HCT116 (cell line): Measurements from ENCODE around the gene GSKIP. TPM values are rescaled to one million over a fixed set of nuclear protein-coding genes. Genes with fewer than 3 reads are reported as not detected.

Experiments
- ATAC-seq: fragments of 200-7000 bp; cut with Tn5 transposase; 2 replicates; pipeline ENCODE4 v1.9.1; 2020; ENCODE audit warnings: mild to moderate bottlenecking, moderate library complexity
- BruUV-seq: library from RNA; stranded (reverse); fragments of 400-500 nt; replicated peaks from 2 replicates; lab custom pipeline; 2021; lab: Mats Ljungman, UMichigan
- CTCF ChIA-PET: fragments of 300-600 bp; sonication (Branson Sonifier 250); formaldehyde crosslinking; loops from one replicate; lab custom pipeline; 2021; ENCODE audit warnings: antibody characterized with exemption; lab: Charles Lee
- POLR2A ChIA-PET: fragments of 300-600, 350-600 bp; sonication (Branson Sonifier 250); formaldehyde crosslinking; loops from one replicate; lab custom pipeline; 2021; ENCODE audit warnings: antibody characterized with exemption; lab: Charles Lee
- RAD21 ChIA-PET, 2 experiments: fragments of 300-600 bp; sonication (Branson Sonifier 250); formaldehyde crosslinking; loops; one replicate each; lab custom pipeline; 2023; ENCODE audit warnings: low total read pairs in 2 of 2; ENCODE audit not compliant: uncharacterized antibody in 2 of 2, unreplicated experiment in 2 of 2, low non-redundant PET in 1 of 2; lab: Charles Lee
- DNase-seq: peaks from one replicate; pipeline ENCODE4 v3.0.0-alpha.2; 2010; ENCODE audit warnings: low read depth, low spot score
- H2AFZ ChIP-seq: fragments of 200-600 bp; shearing (Covaris generic), sonication (generic); 2 replicates; pipeline ENCODE4 v1.6.1; 2017; ENCODE audit warnings: low read depth, mixed run types, mixed read lengths, antibody characterized with exemption, low read length; ENCODE audit not compliant: poor library complexity, severe bottlenecking
- H3K27ac ChIP-seq: 2 replicates; pipeline ENCODE4 v1.5.1; 2012; ENCODE audit warnings: low read depth, low read length
- H3K27me3 ChIP-seq: fragments of 200-600 bp; sonication (generic); 2 replicates; pipeline ENCODE4 v1.6.1; 2016; ENCODE audit warnings: mixed run types, low read length, mixed read lengths; ENCODE audit not compliant: insufficient read depth
- H3K36me3 ChIP-seq, 2 experiments: fragments of 200-500 bp in 1 of 2; fragments of 200-600 bp in 1 of 2; sonication (Bioruptor generic) in 1 of 2; sonication (generic) in 1 of 2; 2 replicates each; pipeline versions ENCODE4 v1.5.1 to v1.6.1; 2014 to 2016; ENCODE audit warnings: low read length in 2 of 2, inconsistent platforms in 1 of 2, mixed read lengths in 1 of 2, mixed run types in 1 of 2; ENCODE audit not compliant: insufficient read depth in 2 of 2, control insufficient read depth in 1 of 2
- H3K4me1 ChIP-seq, 2 experiments: fragments of 200-600 bp in 1 of 2; sonication (generic) in 1 of 2; 2 replicates each; pipeline versions ENCODE4 v1.5.1 to v1.6.1; 2012 to 2017; ENCODE audit warnings: low read length in 2 of 2, inconsistent platforms in 1 of 2, mild to moderate bottlenecking in 1 of 2, mixed read lengths in 1 of 2, mixed run types in 1 of 2, moderate library complexity in 1 of 2; ENCODE audit not compliant: insufficient read depth in 2 of 2, control insufficient read depth in 1 of 2
- H3K4me2 ChIP-seq: fragments of 200-600 bp; sonication (generic); 2 replicates; pipeline ENCODE4 v1.6.1; 2017; ENCODE audit warnings: mixed run types, low read length, mixed read lengths
- H3K4me3 ChIP-seq, 2 experiments: fragments of 200-600 bp in 1 of 2; sonication (generic) in 1 of 2; replicated peaks in 1 of 2; 2 replicates each; pipeline ENCODE4 v1.5.1; 2011 to 2016; ENCODE audit warnings: low read length in 2 of 2, control low read depth in 1 of 2, low read depth in 1 of 2, mild to moderate bottlenecking in 1 of 2, mixed read lengths in 1 of 2, mixed run types in 1 of 2
- H3K79me2 ChIP-seq: fragments of 200-600 bp; sonication (generic); 2 replicates; pipeline ENCODE4 v1.6.1; 2017; ENCODE audit warnings: mild to moderate bottlenecking, mixed run types, low read length, moderate library complexity, mixed read lengths; ENCODE audit not compliant: insufficient read depth
- H3K9ac ChIP-seq: fragments of 200-600 bp; sonication (generic); 2 replicates; pipeline ENCODE4 v1.6.1; 2016; ENCODE audit warnings: low read length, mixed read lengths
- H3K9me2 ChIP-seq: fragments of 200-600 bp; sonication (generic), shearing (Covaris generic); 2 replicates; pipeline ENCODE4 v1.6.1; 2017; ENCODE audit warnings: mixed run types, mild to moderate bottlenecking, moderate library complexity; ENCODE audit not compliant: insufficient read depth
- H3K9me3 ChIP-seq, 2 experiments: fragments of 200-500 bp in 1 of 2; fragments of 200-600 bp in 1 of 2; sonication (Bioruptor generic) in 1 of 2; sonication (generic) in 1 of 2; 2 replicates each; pipeline ENCODE4 v1.6.1; 2014 to 2017; ENCODE audit warnings: low read length in 2 of 2, mixed read lengths in 2 of 2, inconsistent platforms in 1 of 2, low read depth in 1 of 2, mild to moderate bottlenecking in 1 of 2, mixed run types in 1 of 2, moderate library complexity in 1 of 2; ENCODE audit not compliant: control insufficient read depth in 1 of 2, insufficient read depth in 1 of 2
- H4K20me1 ChIP-seq: fragments of 200-600 bp; sonication (generic), shearing (Covaris generic); 2 replicates; pipeline ENCODE4 v1.6.1; 2017; ENCODE audit warnings: mixed run types, mild to moderate bottlenecking, moderate library complexity; ENCODE audit not compliant: insufficient read depth
- CBX3 ChIP-seq: IDR thresholded peaks from 2 replicates; pipeline ENCODE4 v1.6.1; 2012; ENCODE audit warnings: low read depth
- EGR1 ChIP-seq: IDR thresholded peaks from 2 replicates; pipeline ENCODE4 v1.6.1; 2012; ENCODE audit warnings: low read depth
- EZH2 ChIP-seq: fragments of 200-600 bp; sonication (generic); IDR thresholded peaks from 2 replicates; pipeline ENCODE4 v1.6.1; 2017; ENCODE audit warnings: antibody characterized with exemption, mixed run types
- EZH2phosphoT487 ChIP-seq: fragments of 200-600 bp; IDR thresholded peaks from 2 replicates; pipeline ENCODE4 v1.6.1; 2018; ENCODE audit warnings: antibody characterized with exemption, borderline replicate concordance
- POLR2A ChIP-seq: IDR thresholded peaks from 2 replicates; pipeline ENCODE4 v1.7.0; 2011; ENCODE audit warnings: borderline replicate concordance; ENCODE audit not compliant: insufficient read depth, insufficient read length; ENCODE audit errors: extremely low read depth
- POLR2AphosphoS5 ChIP-seq: IDR thresholded peaks from 2 replicates; pipeline ENCODE4 v1.6.1; 2011; ENCODE audit warnings: mild to moderate bottlenecking, low read depth, low read length, moderate library complexity
- RAD21 ChIP-seq: IDR thresholded peaks from 2 replicates; pipeline ENCODE4 v1.6.1; 2012; ENCODE audit warnings: low read depth, mild to moderate bottlenecking
- SIN3A ChIP-seq: IDR thresholded peaks from 2 replicates; pipeline ENCODE4 v1.6.1; 2012; ENCODE audit warnings: low read depth
- SRF ChIP-seq: IDR thresholded peaks from 2 replicates; pipeline ENCODE4 v1.6.1; 2012; ENCODE audit warnings: low read depth
- TCF7L2 ChIP-seq: IDR thresholded peaks from 2 replicates; pipeline ENCODE4 v1.7.0; 2011; ENCODE audit warnings: borderline replicate concordance, inconsistent platforms; ENCODE audit not compliant: insufficient read depth, insufficient read length; ENCODE audit errors: extremely low read depth
- YY1 ChIP-seq: IDR thresholded peaks from 2 replicates; pipeline ENCODE4 v1.6.1; 2011; ENCODE audit warnings: low read length, low read depth, moderate library complexity, mild to moderate bottlenecking; ENCODE audit not compliant: insufficient replicate concordance; ENCODE audit errors: extremely low read depth
- ZNF274 ChIP-seq: fragments of 200-500 bp; sonication (Bioruptor generic); IDR thresholded peaks from 2 replicates; pipeline ENCODE4 v1.6.1; 2014; ENCODE audit warnings: mild to moderate bottlenecking, low read depth, low read length, inconsistent platforms
- intact Hi-C: fragments of 100-400 bp; cut with micrococcal nuclease; formaldehyde crosslinking; loops from 2 replicates; pipeline ENCODE4 v1.10.0; 2022
- total RNA-seq: library from RNA; stranded (reverse); gene quantifications from one replicate; pipeline ENCODE4 v1.2.1, GENCODE V29; 2021; ENCODE audit not compliant: unreplicated experiment
- TF ChIP-seq, protein P1 (sequence below), 3 experiments: fragments of 200-600 bp in 1 of 3; sonication (generic) in 1 of 3; IDR thresholded peaks in 2 of 3; conservative IDR thresholded peaks in 1 of 3; 2 replicates each; pipeline ENCODE4 v1.5.1; 2012 to 2017; ENCODE audit warnings: low read depth in 2 of 3, low read length in 2 of 3, antibody characterized with exemption in 1 of 3, borderline replicate concordance in 1 of 3, control low read depth in 1 of 3, mild to moderate bottlenecking in 1 of 3, mixed read lengths in 1 of 3, mixed run types in 1 of 3, moderate library complexity in 1 of 3; ENCODE audit not compliant: insufficient read depth in 1 of 3
- TF ChIP-seq, protein P2 (sequence below): IDR thresholded peaks from 2 replicates; pipeline ENCODE4 v1.6.1; 2012
- TF ChIP-seq, protein P3 (sequence below): IDR thresholded peaks from 2 replicates; pipeline ENCODE4 v1.6.1; 2012; ENCODE audit warnings: low read depth
- TF ChIP-seq, protein P4 (sequence below): IDR thresholded peaks from 2 replicates; pipeline ENCODE4 v1.6.1; 2011; ENCODE audit warnings: mild to moderate bottlenecking, low read length, moderate library complexity; ENCODE audit not compliant: insufficient replicate concordance; ENCODE audit errors: extremely low read depth

The GSKIP gene
- total RNA-seq, 1 experiment from 2014 or later = 21.7 TPM

DNA sequence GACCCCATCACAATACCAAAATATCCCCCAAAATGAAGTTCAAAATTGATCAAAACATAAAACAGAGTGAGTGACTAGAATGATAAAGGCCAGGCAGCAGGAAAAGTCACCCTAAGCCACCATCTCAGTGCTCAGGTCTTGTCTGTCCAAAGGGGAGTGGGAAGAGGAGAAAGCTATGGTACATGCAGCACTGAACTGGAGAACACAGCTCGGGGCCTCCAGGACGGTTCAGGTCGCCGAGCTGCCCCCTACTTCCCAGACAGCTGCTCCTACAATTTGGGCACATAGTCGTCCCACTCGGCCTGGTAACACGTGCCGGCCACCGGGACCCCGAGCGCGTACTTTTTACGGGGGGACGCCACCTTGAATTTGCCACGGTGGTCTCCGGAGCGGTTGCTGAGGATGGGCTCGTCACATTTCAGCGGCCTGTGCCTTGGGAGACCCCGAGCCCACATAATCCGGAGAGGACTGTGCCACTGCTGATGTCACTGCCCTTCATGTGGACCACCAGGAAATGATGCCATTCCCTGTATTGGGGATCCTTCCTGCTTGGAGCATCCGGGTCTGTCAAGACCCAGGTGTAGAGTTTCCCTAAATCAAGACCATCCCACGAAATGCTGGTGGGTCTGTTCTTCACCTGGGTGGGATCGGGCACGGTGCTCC, 60.3 kb downstream of the GSKIP start:
- no peak overlapping the region for H3K27ac ChIP-seq
- POLR2A ChIA-PET = no interaction called here
- H3K9me3 ChIP-seq = no peaks in the 10 kb centered on the region
- RAD21 ChIA-PET = no interaction called here
- H3K4me3 ChIP-seq = no peak overlapping the region
- no peaks in the 10 kb centered on the region for H3K79me2 ChIP-seq
- H2AFZ ChIP-seq = no peak overlapping the region
- DNase-seq (no peak), ATAC-seq (no peak)
- no peaks in the 10 kb centered on the region for H4K20me1 ChIP-seq
- H3K27me3 ChIP-seq = no peaks in the 10 kb centered on the region
- intact Hi-C loops = loop anchor here (1.0 to 10.0 kb wide), 3 partner anchors 126 to 419 kb away; no protein-coding TSS in a partner anchor
- H3K9me2 ChIP-seq = no peaks in the 10 kb centered on the region
- no peak overlapping the region for H3K9ac ChIP-seq
- CTCF ChIA-PET = interaction anchor here (2.0 kb wide), 1 partner anchor 323 kb away, joined by 10 read pairs; no protein-coding TSS in a partner anchor
- no peak overlapping the region for H3K4me2 ChIP-seq
- TF ChIP-seq CBX3 (no peak), EGR1 (no peak), POLR2AphosphoS5 (no peak), POLR2A (no peak), EZH2phosphoT487 (no peak), TCF7L2 (no peak), SRF (no peak), RAD21 (no peak), EZH2 (no peak), SIN3A (no peak), YY1 (no peak), ZNF274 (no peak)
- TF ChIP-seq, protein P1, sequence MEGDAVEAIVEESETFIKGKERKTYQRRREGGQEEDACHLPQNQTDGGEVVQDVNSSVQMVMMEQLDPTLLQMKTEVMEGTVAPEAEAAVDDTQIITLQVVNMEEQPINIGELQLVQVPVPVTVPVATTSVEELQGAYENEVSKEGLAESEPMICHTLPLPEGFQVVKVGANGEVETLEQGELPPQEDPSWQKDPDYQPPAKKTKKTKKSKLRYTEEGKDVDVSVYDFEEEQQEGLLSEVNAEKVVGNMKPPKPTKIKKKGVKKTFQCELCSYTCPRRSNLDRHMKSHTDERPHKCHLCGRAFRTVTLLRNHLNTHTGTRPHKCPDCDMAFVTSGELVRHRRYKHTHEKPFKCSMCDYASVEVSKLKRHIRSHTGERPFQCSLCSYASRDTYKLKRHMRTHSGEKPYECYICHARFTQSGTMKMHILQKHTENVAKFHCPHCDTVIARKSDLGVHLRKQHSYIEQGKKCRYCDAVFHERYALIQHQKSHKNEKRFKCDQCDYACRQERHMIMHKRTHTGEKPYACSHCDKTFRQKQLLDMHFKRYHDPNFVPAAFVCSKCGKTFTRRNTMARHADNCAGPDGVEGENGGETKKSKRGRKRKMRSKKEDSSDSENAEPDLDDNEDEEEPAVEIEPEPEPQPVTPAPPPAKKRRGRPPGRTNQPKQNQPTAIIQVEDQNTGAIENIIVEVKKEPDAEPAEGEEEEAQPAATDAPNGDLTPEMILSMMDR (IDR thresholded peaks at IDR 0.05 in 2 of 3, conservative IDR thresholded peaks at IDR 0.05 in 1 of 3; ENCODE audit: borderline replicate concordance in 1 of 3, insufficient read depth in 1 of 3, low read depth in 2 of 3, low read length in 2 of 3) = no peak
- TF ChIP-seq, protein P2, sequence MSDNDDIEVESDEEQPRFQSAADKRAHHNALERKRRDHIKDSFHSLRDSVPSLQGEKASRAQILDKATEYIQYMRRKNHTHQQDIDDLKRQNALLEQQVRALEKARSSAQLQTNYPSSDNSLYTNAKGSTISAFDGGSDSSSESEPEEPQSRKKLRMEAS = no peak
- TF ChIP-seq, protein P3, sequence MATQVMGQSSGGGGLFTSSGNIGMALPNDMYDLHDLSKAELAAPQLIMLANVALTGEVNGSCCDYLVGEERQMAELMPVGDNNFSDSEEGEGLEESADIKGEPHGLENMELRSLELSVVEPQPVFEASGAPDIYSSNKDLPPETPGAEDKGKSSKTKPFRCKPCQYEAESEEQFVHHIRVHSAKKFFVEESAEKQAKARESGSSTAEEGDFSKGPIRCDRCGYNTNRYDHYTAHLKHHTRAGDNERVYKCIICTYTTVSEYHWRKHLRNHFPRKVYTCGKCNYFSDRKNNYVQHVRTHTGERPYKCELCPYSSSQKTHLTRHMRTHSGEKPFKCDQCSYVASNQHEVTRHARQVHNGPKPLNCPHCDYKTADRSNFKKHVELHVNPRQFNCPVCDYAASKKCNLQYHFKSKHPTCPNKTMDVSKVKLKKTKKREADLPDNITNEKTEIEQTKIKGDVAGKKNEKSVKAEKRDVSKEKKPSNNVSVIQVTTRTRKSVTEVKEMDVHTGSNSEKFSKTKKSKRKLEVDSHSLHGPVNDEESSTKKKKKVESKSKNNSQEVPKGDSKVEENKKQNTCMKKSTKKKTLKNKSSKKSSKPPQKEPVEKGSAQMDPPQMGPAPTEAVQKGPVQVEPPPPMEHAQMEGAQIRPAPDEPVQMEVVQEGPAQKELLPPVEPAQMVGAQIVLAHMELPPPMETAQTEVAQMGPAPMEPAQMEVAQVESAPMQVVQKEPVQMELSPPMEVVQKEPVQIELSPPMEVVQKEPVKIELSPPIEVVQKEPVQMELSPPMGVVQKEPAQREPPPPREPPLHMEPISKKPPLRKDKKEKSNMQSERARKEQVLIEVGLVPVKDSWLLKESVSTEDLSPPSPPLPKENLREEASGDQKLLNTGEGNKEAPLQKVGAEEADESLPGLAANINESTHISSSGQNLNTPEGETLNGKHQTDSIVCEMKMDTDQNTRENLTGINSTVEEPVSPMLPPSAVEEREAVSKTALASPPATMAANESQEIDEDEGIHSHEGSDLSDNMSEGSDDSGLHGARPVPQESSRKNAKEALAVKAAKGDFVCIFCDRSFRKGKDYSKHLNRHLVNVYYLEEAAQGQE = no peak
- TF ChIP-seq, protein P4, sequence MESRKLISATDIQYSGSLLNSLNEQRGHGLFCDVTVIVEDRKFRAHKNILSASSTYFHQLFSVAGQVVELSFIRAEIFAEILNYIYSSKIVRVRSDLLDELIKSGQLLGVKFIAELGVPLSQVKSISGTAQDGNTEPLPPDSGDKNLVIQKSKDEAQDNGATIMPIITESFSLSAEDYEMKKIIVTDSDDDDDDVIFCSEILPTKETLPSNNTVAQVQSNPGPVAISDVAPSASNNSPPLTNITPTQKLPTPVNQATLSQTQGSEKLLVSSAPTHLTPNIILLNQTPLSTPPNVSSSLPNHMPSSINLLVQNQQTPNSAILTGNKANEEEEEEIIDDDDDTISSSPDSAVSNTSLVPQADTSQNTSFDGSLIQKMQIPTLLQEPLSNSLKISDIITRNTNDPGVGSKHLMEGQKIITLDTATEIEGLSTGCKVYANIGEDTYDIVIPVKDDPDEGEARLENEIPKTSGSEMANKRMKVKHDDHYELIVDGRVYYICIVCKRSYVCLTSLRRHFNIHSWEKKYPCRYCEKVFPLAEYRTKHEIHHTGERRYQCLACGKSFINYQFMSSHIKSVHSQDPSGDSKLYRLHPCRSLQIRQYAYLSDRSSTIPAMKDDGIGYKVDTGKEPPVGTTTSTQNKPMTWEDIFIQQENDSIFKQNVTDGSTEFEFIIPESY = no peak
- BruUV-seq = no TSS peak
- no peaks in the 10 kb centered on the region for H3K36me3 ChIP-seq
- H3K4me1 ChIP-seq = no peaks in the 10 kb centered on the region
